Measurements from ENCODE around the gene PAN3.

Gene PAN3

DNA sequence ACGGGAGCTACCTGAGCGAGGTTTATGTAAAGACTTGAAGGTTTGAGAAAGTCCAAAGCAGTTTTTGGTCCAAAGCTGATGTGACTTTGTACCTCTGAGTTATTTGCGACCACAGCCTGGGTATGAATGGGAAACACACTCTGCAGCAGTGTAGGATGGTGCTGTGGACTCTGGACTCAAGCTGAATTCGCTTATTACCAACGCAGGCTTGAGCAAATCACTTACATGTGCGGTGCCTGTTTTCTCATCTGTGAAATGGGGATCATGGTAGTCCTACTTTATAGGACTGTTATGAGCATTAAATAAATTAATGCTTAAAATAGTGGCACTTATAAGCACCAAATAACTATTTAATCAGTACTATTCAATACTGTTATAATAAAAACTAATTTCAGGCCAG lies 176.5 kb downstream of the PAN3 start:
- no peaks in the 10 kb centered on the region for H3K9me2 ChIP-seq (ENCODE audit: low read depth, low read length)
- TF ChIP-seq, protein P1, sequence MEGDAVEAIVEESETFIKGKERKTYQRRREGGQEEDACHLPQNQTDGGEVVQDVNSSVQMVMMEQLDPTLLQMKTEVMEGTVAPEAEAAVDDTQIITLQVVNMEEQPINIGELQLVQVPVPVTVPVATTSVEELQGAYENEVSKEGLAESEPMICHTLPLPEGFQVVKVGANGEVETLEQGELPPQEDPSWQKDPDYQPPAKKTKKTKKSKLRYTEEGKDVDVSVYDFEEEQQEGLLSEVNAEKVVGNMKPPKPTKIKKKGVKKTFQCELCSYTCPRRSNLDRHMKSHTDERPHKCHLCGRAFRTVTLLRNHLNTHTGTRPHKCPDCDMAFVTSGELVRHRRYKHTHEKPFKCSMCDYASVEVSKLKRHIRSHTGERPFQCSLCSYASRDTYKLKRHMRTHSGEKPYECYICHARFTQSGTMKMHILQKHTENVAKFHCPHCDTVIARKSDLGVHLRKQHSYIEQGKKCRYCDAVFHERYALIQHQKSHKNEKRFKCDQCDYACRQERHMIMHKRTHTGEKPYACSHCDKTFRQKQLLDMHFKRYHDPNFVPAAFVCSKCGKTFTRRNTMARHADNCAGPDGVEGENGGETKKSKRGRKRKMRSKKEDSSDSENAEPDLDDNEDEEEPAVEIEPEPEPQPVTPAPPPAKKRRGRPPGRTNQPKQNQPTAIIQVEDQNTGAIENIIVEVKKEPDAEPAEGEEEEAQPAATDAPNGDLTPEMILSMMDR (IDR thresholded peaks at IDR 0.05; ENCODE audit: low read length), result no peak
- TF ChIP-seq EZH2 (IDR thresholded peaks at IDR 0.05; ENCODE audit: borderline replicate concordance, low read length), result no peak
- H3K9ac ChIP-seq (ENCODE audit: low read length), result no peak overlapping the region
- H3F3A ChIP-seq (ENCODE audit: insufficient read depth, low read length), result no peaks in the 10 kb centered on the region
- H4K20me1 ChIP-seq (ENCODE audit: insufficient read depth, low read length), result no peaks in the 10 kb centered on the region
- no peaks in the 10 kb centered on the region for H3K27me3 ChIP-seq (ENCODE audit: insufficient read depth, low read length)
- H3K27ac ChIP-seq (ENCODE audit: low read depth, low read length, poor library complexity, severe bottlenecking), result no peak overlapping the region
- H3K36me3 ChIP-seq (ENCODE audit: insufficient read depth, low read length), result no peaks in the 10 kb centered on the region
- H3K4me3 ChIP-seq (ENCODE audit: low read depth, low read length, poor library complexity, severe bottlenecking), result no peak overlapping the region
- H2AFZ ChIP-seq (ENCODE audit: low read length), result no peak overlapping the region
- H3K9me3 ChIP-seq (ENCODE audit: low read length), result no peaks in the 10 kb centered on the region
- H3K4me2 ChIP-seq (ENCODE audit: low read length), result no peak overlapping the region
- H3K79me2 ChIP-seq (ENCODE audit: insufficient read depth, low read length), result no peaks in the 10 kb centered on the region
- no peaks in the 10 kb centered on the region for H3K4me1 ChIP-seq (ENCODE audit: insufficient read depth, low read length, severe bottlenecking)

DNA sequence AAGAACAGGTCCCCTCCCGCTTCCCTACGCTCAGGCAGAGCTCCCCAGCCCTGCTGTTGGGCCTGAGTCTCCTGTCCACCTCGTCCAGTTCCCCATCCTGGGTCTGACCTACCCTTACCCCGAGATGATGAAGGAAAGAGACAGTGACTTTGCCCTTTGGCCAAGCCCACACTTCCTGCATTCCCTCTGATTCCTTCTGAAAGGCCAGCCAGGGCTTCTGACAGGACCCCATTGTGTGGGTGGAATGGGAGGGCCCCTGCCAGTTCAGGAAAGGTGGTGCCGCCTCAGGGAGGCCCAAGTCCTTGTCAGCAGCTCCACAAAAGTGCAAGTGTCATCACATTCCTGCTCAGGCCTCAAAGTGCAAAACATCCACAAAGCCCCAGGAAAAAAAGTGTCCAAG lies 177.8 kb downstream of the PAN3 start:
- TF ChIP-seq, protein P1 (IDR thresholded peaks at IDR 0.05; ENCODE audit: low read length), result no peak
- TF ChIP-seq EZH2 (IDR thresholded peaks at IDR 0.05; ENCODE audit: borderline replicate concordance, low read length), result no peak
- no peak overlapping the region for H3K4me2 ChIP-seq (ENCODE audit: low read length)

DNA sequence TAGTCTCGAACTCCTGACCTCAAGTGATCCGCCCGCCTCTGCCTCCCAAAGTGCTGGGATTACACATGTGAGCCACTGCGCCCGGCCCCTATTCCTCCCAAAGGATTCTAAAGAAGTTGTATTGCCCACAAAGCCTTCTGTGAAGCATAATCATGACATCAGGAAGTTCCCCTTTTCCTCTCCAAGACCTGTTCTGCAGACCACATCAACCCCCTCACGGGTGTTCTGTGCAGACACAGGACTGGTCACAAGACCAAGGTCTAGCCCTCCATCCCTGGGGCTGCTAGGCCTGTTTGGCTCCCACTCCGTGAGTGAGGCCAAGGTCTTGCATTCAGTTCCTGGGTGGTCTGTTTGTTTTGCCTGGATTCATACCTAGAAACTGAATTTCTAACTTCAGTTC lies 178.5 kb downstream of the PAN3 start:
- Histone ChIP-seq H3K9me3 (ENCODE audit: low read length) (no peaks in the 10 kb centered on the region), H4K20me1 (ENCODE audit: insufficient read depth, low read length) (no peaks in the 10 kb centered on the region), H2AFZ (ENCODE audit: low read length) (no peak overlapping the region), H3F3A (ENCODE audit: insufficient read depth, low read length) (no peaks in the 10 kb centered on the region), H3K9me2 (ENCODE audit: low read depth, low read length) (no peaks in the 10 kb centered on the region), H3K4me3 (ENCODE audit: low read depth, low read length, poor library complexity, severe bottlenecking) (no peak overlapping the region), H3K27me3 (ENCODE audit: insufficient read depth, low read length) (no peaks in the 10 kb centered on the region), H3K36me3 (ENCODE audit: insufficient read depth, low read length) (no peaks in the 10 kb centered on the region), H3K79me2 (ENCODE audit: insufficient read depth, low read length) (no peaks in the 10 kb centered on the region), H3K4me2 (ENCODE audit: low read length) (no peak overlapping the region), H3K27ac (ENCODE audit: low read depth, low read length, poor library complexity, severe bottlenecking) (no peak overlapping the region), H3K9ac (ENCODE audit: low read length) (no peak overlapping the region), H3K4me1 (ENCODE audit: insufficient read depth, low read length, severe bottlenecking) (no peaks in the 10 kb centered on the region)
- TF ChIP-seq, protein P1 (IDR thresholded peaks at IDR 0.05; ENCODE audit: low read length), result no peak

More for the DNA sequence above, 177.8 kb downstream of the PAN3 start:
- Histone ChIP-seq H3K4me1 (ENCODE audit: insufficient read depth, low read length, severe bottlenecking) (no peaks in the 10 kb centered on the region), H3K79me2 (ENCODE audit: insufficient read depth, low read length) (no peaks in the 10 kb centered on the region), H3F3A (ENCODE audit: insufficient read depth, low read length) (no peaks in the 10 kb centered on the region), H3K9me2 (ENCODE audit: low read depth, low read length) (no peaks in the 10 kb centered on the region), H3K9ac (ENCODE audit: low read length) (no peak overlapping the region), H2AFZ (ENCODE audit: low read length) (no peak overlapping the region), H3K27ac (ENCODE audit: low read depth, low read length, poor library complexity, severe bottlenecking) (no peak overlapping the region), H3K27me3 (ENCODE audit: insufficient read depth, low read length) (no peaks in the 10 kb centered on the region), H3K36me3 (ENCODE audit: insufficient read depth, low read length) (no peaks in the 10 kb centered on the region), H4K20me1 (ENCODE audit: insufficient read depth, low read length) (no peaks in the 10 kb centered on the region), H3K4me3 (ENCODE audit: low read depth, low read length, poor library complexity, severe bottlenecking) (no peak overlapping the region), H3K9me3 (ENCODE audit: low read length) (no peaks in the 10 kb centered on the region)

Data from OCI-LY1 (cell line).